HG03095 (cell line): ENCODE measurements around the gene RASA3.
"Not testable (repeated sequence)": the region's sequence is repeated elsewhere in the genome, so short reads cannot be mapped to it uniquely, and the experiment has no call there.

Experiments
- ATAC-seq: cut with Tn5 transposase; IDR thresholded peaks from one replicate; pipeline ENCODE4 v1.9.1; 2021; ENCODE audit warnings: moderate library complexity; ENCODE audit not compliant: unreplicated experiment

The RASA3 gene

DNA sequence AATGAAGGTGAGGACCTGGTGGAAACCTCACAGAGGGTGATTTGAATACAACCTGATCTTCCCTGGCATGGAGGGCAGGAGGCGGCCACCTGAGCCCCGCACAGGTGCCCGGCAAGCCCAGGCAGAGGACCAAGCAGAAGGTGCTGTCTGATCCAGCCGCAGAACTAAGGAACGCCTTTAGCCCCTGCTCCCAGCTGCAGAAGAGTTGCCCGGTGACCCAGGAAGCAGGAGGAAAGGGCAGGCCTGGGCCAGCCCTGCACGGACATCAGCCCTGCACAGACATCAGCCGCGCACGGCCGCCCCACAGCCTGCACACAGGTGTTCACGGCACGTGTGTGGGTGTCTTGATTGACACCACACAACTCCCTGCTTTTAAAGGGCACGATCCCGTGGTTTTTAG lies 43.1 kb downstream of the RASA3 start:
- ATAC-seq, result no peak

DNA sequence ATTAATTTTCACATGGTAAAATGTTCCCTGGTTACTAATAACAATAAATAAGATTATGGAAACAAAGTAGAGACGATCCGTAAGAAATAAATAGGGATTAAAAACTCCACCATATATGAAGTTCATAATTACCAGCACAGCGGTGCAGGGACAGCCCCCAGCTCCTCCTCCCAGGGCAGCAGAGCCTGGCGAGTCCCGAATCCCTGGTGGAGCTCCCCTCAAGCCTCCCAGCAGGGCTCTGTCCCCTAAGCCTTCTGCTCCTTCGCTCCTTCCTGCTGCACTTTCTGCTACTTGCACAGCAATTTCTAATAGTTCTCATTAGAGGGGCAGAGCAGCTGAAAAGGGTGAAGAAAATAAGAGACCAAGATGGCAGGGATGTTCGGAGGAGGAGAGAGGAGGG lies 43.6 kb downstream of the RASA3 start:
- no peak for ATAC-seq

DNA sequence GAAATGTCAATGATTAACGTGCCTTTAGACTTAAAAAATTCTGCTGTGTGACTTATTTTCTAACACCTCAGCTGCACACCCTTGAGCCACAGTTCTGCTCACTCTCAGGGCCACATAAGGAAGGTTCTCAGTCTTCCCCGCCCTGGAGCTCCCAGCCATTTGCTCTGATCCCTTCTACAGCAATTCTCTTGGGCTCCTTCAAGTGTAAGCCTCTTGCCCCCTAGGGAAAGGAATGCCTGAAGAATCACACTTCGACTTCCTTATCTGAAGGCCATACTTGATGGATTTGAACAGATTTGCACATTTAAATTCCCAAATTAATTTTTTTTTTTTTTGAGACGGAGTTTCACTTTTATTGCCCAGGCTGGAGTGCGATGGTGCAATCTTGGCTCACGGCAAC lies 44.2 kb downstream of the RASA3 start:
- no peak for ATAC-seq

DNA sequence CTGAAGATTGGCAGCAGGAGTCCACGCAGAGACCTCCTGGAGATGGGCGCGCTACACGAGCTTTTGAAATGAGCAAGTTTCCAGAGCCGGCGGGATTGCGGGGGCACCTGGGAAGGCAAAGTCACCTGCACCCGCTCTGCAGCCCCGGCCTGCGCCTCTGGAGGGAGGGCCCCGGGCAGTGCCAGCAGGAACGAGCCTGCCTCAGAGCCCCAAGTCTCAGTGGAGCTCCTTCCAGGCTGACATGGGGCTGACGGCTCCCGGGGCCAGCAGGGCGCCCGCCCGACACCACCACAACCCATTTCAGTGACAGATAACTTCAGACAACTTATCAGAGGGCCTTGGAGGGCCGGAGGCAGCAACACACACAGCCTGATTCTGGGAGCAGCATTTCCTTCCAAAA lies 45.0 kb downstream of the RASA3 start:
- ATAC-seq, result no peak

DNA sequence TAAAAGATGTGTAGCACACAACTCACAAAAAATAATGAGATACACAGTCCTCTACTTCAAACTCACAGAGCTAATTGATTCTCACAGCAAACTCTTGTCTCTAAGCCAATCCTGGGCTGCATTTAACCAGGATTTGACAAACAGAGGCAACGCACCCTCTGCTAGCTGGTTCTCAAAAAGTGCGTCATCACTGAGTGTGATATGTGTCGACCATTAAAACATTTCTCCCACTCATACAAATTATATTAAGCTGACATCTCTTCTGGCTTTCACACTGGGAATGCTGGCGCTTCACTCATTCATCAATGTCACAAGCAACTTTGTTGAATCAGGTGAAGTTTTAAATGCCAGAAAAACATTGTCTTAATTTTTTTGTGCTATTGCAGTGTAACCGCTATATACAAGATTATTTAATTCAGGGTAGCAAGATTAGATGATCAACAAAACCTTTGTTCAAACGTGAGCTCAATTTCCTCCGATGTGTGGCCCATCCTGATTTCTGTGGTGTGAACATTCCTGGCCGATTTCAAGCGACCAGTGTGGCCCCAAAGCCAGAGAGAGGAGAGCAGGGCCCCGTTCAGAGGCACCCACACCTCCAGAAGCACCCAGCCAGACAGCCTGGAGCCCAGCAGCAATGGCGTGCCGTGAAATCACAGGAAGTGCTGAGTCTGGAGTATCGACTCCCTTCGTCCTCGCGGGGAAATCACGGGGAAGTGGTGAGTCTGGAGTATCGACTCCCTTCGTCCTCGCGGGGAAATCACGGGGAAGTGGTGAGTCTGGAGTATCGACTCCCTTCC lies 49.4 kb downstream of the RASA3 start:
- ATAC-seq, result no peak

DNA sequence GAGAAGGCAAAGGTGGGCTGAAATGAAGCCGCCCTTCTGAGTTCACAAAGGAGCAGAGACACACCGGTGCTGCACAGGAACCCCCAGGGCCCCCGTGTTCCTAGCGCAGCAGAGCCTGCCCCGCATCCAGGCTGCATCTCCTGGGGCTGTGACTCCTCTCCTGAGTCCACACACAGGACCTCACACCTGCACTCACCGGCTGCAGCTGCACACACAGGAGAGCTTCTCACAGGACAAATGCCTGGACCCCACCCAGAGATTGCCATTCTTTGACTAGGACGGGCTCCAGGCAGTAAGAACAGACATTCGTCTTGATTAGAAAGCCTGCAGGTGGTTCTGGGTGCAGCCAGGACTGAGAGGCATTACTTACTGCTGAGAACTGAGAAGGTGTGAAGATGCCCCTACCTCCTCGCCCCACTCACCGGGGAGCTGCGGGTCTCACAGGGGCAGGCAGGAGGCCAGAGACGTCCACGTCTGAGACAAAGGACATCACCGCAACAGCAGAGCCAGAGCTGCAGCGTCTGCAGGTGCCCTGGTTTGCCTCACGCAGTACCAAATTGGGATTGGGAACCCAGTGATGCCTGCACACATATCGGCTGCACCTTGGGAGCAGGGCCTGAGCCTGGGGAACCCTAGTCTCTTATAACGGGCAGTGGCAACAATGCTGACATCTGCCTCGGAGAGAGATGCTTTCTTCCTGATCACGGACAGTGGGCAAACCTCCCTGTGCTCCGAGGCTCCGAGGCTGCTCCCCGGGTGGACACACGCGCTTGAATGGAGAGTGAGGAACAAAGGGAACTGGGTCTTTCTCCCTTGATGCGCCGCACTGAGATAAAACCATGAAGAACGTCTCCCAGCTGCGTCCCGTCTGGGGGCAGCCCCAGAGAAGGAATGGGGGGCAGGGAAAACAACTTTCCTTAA lies 50.4 kb downstream of the RASA3 start:
- no peak for ATAC-seq

DNA sequence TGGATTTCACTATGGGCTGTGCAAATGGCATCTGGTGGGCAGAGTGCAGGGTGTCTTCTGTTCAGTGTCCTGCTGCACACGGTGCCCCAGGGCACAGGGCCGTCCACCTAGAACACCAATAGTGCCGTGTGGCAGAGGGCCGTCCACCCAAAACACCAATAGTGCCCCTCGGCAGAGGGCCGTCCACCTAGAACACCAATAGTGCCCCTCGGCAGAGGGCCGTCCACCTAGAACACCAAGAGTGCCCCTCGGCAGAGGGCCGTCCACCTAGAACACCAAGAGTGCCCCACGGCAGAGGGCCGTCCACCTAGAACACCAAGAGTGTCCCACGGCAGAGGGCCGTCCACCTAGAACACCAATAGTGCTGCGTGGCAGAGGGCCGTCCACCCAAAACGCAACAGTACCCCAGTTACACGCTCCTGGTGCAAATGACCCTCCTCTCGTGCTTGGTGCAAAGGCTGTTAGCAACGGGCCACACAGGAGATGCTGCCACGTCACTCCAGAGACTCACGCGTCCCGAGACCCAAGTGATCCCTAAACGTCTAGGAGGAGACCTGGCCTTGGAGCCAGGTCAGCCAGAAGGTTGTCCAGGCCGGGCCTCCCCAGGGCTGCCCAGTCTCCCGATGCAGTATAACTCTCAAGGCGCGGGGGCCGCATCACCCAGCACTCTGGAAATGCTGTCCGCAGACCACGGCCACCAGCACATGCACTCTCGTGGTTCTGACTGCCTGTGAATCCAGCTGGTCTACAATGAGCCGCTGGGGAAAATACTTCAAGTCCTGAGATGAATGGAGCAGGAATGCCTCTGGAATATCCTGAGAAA lies 51.5 kb downstream of the RASA3 start:
- ATAC-seq, result no peak

DNA sequence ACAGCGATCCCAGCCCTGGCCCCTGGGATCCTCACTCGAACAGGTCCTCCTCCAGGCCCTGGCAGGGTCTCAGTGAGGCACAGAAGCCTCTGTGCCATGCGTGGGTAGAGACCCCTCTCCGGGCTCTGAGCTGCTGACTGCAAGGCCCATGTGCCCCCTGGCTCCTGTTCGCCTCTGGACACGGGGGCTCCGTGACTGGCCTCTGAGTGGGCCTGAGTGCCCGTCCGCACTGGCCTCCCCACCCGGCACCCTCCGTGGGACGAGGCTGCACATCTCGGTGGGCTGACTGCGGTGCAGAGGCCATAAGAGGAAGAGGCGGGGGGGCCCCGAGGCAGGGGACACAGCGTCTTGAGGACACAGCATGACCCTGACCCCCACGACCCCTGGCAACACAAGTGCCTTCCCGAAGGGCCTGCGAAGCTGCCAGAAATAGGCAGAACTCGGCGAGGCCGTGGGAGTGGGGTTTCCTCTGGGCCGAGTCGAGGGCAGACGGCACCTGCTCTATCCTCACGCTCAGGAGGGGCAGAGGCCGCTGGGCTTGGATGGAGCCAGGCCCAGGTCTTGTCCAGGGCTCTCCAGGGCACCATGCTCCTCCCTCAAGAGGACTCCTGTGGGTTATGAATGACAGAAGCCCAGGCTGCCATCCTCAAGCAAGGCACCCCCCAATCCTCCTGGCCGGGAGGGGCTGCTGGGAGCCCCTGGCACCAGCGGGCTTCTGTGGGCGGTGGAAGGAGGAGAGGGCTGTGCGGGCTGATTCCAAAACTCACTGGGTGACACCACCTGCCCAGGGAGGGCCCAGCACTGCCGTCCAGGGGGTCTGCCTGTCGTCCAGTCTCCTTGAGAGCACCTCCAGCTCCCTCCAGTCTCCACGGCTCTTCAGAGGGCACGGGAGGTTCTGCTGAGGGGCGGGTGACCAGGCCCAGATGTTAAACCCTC lies 52.6 kb downstream of the RASA3 start:
- no peak for ATAC-seq

DNA sequence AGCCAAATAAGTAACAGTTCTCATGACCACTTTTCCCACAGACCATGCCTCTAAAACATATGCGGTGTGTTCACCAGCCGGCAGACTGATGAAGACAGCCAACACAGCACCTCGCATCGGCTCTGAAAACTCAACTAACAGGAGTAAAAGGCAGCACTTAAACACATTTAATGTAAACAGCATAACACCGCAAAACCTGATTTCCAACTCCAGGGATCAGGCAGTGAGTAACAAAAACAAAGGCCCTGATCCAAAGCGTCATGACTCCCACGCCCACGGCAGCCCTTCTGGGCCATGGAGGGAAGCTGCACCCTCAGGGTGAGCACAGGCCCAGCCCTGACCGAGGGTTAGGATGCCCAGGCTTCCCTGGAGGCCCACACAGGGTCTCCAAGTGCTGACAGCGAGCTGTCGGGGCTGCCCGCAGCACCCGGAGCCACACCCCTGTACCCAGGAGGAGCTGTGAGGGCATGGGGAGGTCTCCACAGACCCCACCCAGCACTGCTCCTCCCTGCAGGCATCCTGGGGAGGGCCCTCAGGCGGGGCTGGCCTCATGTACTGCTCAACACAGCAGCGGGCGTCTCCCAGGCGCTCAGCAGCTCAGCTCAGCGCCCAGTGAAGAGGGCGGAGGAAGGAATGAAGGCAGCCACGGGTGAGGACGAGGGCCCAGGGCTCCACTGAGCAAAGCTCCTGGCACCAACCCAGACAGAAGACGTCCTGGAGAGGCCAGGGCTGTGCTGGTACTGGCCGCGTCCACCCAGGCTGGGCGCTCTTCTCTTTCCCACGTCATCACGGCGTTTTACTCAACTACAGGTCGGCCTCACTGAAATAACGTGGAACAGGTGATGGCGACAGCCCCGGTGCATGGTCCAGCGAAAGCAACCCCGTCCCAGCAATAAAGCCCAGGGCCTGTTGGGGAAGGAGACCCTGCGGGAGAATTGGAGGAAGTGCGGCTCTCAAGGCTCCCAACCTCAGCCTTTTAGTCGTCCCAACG lies 53.7 kb downstream of the RASA3 start:
- ATAC-seq, result no peak

DNA sequence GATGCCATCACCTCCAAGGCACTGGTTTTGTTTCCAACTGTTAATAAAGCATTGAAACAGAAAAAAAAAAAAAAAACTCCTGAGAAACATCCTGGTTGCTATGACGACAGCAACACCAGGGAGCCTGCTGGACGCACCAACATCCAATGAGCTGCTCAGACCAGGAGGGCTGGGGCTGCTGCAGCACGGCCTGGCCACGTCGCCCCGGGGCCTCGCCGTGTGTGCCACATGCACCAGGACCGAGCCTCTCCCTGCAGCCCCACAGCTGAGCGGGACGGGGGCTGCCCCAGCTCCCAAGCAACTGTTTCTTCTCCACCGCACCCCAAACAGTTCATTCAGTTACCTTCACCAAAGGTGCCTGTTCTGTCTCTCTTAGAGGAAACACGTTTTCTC lies 54.5 kb downstream of the RASA3 start:
- ATAC-seq, result no peak

DNA sequence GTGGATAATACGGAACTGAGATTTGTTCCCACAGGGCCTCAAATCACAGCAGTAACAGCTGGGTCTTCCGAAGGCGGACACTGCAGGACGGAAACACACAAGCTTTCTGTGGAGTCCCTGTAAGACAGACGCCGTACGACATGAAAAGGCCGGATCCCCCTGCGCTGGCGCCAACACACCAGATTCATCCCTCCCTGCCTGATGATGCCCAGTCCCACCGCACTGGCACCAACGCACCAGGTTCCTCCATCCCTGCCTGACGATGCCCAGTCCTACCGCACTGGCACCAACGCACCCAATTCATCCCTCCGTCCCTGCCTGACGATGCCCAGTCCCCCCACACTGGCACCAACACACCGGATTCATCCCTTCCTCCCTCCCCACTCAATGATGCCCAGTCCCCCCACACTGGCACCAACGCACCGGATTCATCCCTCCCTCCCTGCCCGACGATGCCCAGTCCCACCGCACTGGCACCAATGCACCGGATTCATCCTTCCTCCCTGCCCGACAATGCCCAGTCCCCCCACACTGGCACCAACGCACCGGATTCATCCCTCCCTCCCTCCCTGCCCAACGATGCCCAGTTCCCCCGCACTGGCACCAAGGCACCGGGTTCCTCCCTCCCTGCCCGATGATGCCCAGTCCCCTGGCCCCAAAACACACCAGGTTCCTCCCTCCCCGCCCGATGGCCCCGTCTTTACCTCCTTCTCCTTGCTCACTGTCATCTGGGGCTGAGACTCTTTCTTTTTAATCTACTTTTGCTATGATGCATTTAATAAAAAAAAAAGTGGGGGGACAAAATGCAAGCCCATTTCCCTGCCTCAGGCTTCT lies 55.1 kb downstream of the RASA3 start:
- ATAC-seq, result no peak

DNA sequence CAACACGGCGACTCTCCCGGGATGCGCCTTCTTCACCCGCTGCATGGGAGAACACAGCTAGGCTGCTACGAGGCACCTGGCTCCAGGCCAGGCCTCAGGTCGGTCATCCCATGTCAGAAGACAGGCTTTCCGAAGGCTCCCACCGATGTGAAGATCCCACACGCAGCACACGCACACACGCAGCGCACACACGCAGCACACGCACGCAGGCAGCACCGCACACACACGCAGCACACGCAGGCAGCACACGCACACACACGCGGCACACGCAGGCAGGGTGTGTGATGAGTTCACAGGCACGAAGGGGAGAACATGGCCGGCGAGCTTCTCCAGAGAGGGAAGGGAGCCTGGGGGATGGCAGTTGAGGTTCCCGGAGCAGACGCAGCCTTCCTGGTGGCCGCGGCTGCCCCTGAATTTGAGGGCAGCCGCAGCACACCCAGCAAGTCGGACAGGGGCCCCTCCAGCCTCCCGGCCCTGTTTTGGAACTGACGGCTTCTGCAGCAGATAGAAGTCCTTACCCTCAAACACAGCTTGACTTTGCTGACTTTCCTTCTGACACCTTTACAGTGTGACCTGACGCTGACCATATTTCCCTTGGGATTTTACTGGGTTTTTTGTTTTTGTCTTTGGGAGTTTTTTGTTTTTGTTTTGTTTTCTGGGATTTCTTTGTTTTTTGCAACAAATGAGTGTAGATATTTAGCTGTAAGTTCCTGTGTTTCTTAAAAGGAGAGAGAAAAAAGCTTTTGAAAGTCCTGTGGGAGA lies 55.9 kb downstream of the RASA3 start:
- no peak for ATAC-seq

DNA sequence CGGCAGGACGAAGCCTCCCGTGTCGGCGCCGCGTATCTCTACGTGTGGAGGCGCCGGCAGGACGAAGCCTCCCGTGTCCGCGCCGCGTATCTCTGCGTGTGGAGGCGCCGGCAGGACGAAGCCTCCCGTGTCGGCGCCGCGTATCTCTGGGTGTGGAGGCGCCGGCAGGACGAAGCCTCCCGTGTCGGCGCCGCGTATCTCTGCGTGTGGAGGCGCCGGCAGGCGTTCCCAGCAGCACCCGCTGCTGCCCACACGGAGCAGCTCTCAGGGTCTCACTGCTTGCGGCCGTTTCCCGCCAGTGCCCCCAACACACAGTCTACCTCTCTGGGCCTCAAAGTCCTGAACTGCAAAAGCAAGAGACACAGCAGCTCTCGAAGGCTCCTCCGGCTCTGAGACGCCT lies 56.6 kb downstream of the RASA3 start:
- not testable (repeated sequence) for ATAC-seq

DNA sequence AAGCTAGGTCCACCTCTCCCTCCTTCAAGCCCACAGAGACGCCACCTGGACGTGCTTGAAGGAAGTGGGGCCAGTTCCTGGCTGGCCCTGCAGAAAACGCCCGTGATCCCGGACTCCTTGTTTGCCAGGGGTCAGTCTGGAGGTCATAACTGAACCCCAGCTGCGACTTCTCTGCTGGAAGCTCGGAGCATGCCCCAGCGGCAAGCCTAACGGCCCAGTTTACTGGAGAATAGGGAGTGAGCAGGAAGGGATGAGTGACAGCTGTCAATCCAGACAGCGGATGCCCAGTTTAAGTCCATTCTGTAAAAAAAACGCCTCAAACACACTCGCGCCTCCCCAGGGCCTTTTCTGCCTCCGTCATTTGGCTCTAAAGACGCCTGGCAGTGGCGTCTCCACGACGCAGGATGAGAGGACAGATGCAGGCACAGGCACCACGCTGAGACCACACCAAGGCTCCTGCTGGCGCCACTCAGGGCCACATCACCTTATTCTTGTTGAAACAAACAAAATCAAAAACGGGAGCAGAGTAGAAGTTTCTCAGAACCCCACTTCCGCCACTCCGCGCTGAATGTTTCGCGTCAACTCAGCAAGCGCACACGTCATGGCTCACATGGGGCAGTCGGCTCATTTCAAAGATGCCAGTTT lies 57.6 kb downstream of the RASA3 start:
- ATAC-seq, result no peak

DNA sequence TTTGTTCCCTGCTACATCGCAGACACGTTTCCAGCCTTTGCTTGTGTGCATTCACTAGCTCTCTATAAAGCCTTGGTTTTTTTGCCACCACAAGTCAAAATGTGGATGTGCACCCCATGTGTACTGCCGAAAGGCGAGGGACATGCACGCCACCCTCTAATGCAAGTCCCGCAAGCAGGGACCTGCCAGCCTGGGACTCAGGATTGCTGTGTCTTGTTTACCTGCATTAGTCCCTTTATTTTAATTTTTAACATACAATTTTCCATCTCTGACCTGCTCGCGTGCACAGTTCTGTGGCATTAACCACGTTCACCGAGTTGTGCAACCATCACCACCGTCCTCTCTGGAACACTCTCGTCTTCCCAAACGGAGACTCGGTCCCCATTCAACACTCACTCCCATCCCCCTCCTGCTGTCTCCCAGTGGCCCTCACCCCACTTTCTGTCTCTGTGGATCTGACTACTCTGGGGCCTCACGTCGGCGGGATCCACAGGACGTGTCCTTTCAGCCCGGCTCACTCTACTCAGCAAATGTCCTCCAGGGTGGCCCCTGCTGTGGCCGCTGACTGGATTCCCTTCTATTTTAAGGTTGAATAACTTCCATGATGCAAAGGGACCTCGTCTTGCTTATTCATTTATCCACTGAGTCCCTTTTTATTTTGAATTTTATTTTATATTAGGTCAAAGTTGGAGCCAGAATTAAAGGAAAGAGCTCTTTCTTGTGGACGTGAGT lies 58.4 kb downstream of the RASA3 start:
- ATAC-seq, result no peak

DNA sequence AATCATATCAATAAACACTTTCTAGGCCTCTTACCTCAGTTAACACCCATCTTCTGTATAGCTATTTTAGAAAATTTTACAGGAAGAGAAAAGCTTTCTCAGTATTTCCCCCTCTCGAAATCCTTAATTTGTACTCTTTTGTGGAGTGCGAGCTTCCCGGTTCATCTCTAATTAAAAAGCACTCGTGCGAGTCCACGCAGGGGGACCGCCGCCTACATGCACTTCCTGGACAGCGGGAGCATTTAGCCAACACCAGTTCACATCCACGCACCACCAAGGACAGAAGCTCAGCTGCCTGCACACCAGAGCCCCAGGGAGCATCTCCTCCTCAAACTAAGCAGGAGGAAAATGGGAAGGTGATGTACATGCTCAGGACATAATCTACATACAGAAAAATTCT lies 60.0 kb downstream of the RASA3 start:
- no peak for ATAC-seq
